Gastrocnemius medialis (tissue), 4 donors: ENCODE data around the gene CLEC20A.

Experiments used
- POLR2A ChIP-seq, 2 donors: fragments of 450-650 bp; IDR thresholded peaks; one replicate each; pipeline ENCODE4 v1.6.1; 2017; ENCODE audit warnings: antibody characterized with exemption in 2 of 2, mild to moderate bottlenecking in 2 of 2, moderate library complexity in 2 of 2
- TF ChIP-seq, protein P1 (sequence below), 5 experiments: fragments of 450-650 bp in 3 of 5; fragments of 200-600 bp in 2 of 5; sonication (generic) in 2 of 5; IDR thresholded peaks in 4 of 5; conservative IDR thresholded peaks in 1 of 5; 1 replicate in 4 of 5; 2 replicates in 1 of 5; pipeline ENCODE4 v1.5.1; 2016 to 2019; ENCODE audit warnings: antibody characterized with exemption in 5 of 5, mild to moderate bottlenecking in 3 of 5, moderate library complexity in 3 of 5

DNA sequence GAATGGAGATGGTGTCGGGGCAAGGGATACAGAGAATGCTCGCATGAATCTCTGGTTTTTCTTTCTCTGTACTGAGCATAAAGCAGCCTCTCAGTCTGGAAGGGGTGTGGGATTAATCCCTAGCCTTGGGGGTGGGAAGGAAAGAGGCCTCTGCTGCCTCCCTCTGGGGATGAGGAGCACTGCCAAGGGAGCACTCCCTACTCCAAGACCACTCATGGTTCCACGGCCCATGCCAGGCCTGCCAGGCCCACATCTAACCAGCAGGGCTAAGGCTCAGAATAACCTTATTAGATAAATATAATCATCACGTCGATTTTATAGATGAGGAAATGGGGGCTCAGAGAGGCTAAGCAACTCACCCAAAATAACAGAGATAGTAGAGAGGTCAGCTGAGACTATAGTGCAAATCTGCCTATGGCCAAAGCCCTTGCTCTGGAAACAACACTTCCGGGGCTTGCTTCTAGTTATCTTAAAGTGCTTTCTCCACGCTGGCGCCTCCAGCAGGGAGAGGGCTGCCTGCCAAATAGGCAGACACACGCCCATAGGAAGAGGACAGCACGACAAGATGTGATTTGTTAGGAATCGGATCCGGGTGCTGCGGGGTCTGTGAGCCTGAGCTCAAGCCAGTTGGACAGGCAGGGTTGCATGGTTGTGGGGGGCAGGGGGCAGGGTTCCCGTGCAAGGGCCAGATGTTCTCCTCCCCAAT is 16.7 kb upstream of the CLEC20A start:
- TF ChIP-seq, protein P1, sequence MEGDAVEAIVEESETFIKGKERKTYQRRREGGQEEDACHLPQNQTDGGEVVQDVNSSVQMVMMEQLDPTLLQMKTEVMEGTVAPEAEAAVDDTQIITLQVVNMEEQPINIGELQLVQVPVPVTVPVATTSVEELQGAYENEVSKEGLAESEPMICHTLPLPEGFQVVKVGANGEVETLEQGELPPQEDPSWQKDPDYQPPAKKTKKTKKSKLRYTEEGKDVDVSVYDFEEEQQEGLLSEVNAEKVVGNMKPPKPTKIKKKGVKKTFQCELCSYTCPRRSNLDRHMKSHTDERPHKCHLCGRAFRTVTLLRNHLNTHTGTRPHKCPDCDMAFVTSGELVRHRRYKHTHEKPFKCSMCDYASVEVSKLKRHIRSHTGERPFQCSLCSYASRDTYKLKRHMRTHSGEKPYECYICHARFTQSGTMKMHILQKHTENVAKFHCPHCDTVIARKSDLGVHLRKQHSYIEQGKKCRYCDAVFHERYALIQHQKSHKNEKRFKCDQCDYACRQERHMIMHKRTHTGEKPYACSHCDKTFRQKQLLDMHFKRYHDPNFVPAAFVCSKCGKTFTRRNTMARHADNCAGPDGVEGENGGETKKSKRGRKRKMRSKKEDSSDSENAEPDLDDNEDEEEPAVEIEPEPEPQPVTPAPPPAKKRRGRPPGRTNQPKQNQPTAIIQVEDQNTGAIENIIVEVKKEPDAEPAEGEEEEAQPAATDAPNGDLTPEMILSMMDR (IDR thresholded peaks at IDR 0.05 in 4 of 5, conservative IDR thresholded peaks at IDR 0.05 in 1 of 5), result no peak
- TF ChIP-seq POLR2A (IDR thresholded peaks at IDR 0.05), result no peak
